ENCODE measurements around the gene FGD6. TPM values are rescaled to one million over a fixed set of nuclear protein-coding genes. Genes with fewer than 3 reads are reported as not detected.
A peak's percentile ranks its signal among the peaks of the same experiment; 100 is the strongest.

Gene FGD6
- total RNA-seq, 1 experiment from 2014 or later, result 14.3 TPM

- CTCF ChIA-PET, result no interaction called here
- H3K9ac ChIP-seq (ENCODE audit: low read length), result no peak overlapping the region
- H3F3A ChIP-seq (ENCODE audit: low read length, unreplicated experiment), result no peaks in the 10 kb centered on the region
- H3K79me2 ChIP-seq (ENCODE audit: low read length), result 0 out of 2 replicates have a peak, but pooled peaks cover 8% of the 10 kb centered on the region
- H3K9me2 ChIP-seq (replicated peaks; ENCODE audit: low read length), result no peaks in the 10 kb centered on the region
- BruUV-seq (replicated peaks), result no TSS peak
- H3K4me2 ChIP-seq (ENCODE audit: low read length), result no peak overlapping the region
- POLR2A ChIA-PET (ENCODE audit: unreplicated experiment), result no interaction called here
- no peaks in the 10 kb centered on the region for H3K9me3 ChIP-seq (ENCODE audit: low read length)
- no peaks in the 10 kb centered on the region for H3K36me3 ChIP-seq (ENCODE audit: low read depth, low read length)
- H3K4me3 ChIP-seq (ENCODE audit: low read length), result no peak overlapping the region
- H2AFZ ChIP-seq (ENCODE audit: low read length), result no peak overlapping the region
- no peak for DNase-seq
- H3K27me3 ChIP-seq (ENCODE audit: low read length), result no peaks in the 10 kb centered on the region
- intact Hi-C loops (cut with micrococcal nuclease), result no loop called here
- no peak for ATAC-seq
- no peak for TF ChIP-seq CTCF (conservative IDR thresholded peaks at IDR 0.05; ENCODE audit: low read depth, low read length)
- no peak for TF ChIP-seq EZH2phosphoT487 (IDR thresholded peaks at IDR 0.05; ENCODE audit: borderline replicate concordance, low read length)
- no peak for TF ChIP-seq EZH2 (IDR thresholded peaks at IDR 0.05; ENCODE audit: low read length, unreplicated experiment)
- H3K27ac ChIP-seq (ENCODE audit: low read length), result no peak overlapping the region
- H4K20me1 ChIP-seq (ENCODE audit: low read length), result no peaks in the 10 kb centered on the region
- peaks cover 9% of the 10 kb centered on the region for H3K4me1 ChIP-seq (ENCODE audit: insufficient read depth, low read length)
Observed at GRCh38 chr12:95185072-95185471, 32.2 kb downstream of the FGD6 start.

GRCh38 chr12:95184121-95184520 is 33.1 kb downstream of the FGD6 start:
- TF ChIP-seq EZH2 (IDR thresholded peaks at IDR 0.05; ENCODE audit: low read length, unreplicated experiment), result no peak
- no peak for TF ChIP-seq EZH2phosphoT487 (IDR thresholded peaks at IDR 0.05; ENCODE audit: borderline replicate concordance, low read length)
- no peaks in the 10 kb centered on the region for H3K9me2 ChIP-seq (replicated peaks; ENCODE audit: low read length)
- CTCF ChIA-PET, result no interaction called here
- H3K9ac ChIP-seq (ENCODE audit: low read length), result no peak overlapping the region
- no peaks in the 10 kb centered on the region for H4K20me1 ChIP-seq (ENCODE audit: low read length)
- no peaks in the 10 kb centered on the region for H3F3A ChIP-seq (ENCODE audit: low read length, unreplicated experiment)
- no TSS peak for BruUV-seq (replicated peaks)
- no peak overlapping the region for H3K27ac ChIP-seq (ENCODE audit: low read length)
- POLR2A ChIA-PET (ENCODE audit: unreplicated experiment), result no interaction called here
- H3K36me3 ChIP-seq (ENCODE audit: low read depth, low read length), result no peaks in the 10 kb centered on the region
- intact Hi-C loops (cut with micrococcal nuclease), result no loop called here
- no peak overlapping the region for H2AFZ ChIP-seq (ENCODE audit: low read length)
- ATAC-seq (no peak), DNase-seq (no peak)
- no peak overlapping the region for H3K4me2 ChIP-seq (ENCODE audit: low read length)
- H3K4me3 ChIP-seq (ENCODE audit: low read length), result no peak overlapping the region
- H3K4me1 ChIP-seq (ENCODE audit: insufficient read depth, low read length), result peaks cover 11% of the 10 kb centered on the region
- no peaks in the 10 kb centered on the region for H3K27me3 ChIP-seq (ENCODE audit: low read length)
- H3K9me3 ChIP-seq (ENCODE audit: low read length), result no peaks in the 10 kb centered on the region
- H3K79me2 ChIP-seq (ENCODE audit: low read length), result 0 out of 2 replicates have a peak, but pooled peaks cover 8% of the 10 kb centered on the region

GRCh38 chr12:95182868-95183415 is 34.3 kb downstream of the FGD6 start:
- no peak overlapping the region for H3K4me2 ChIP-seq (ENCODE audit: low read length)
- ChIA-PET POLR2A (ENCODE audit: unreplicated experiment) (no interaction called here), CTCF (no interaction called here)
- ATAC-seq, result peak; percentile 65
- no peak overlapping the region for H3K9ac ChIP-seq (ENCODE audit: low read length)
- no TSS peak for BruUV-seq (replicated peaks)
- H3K79me2 ChIP-seq (ENCODE audit: low read length), result 0 out of 2 replicates have a peak, but pooled peaks cover 5% of the 10 kb centered on the region
- no peaks in the 10 kb centered on the region for H4K20me1 ChIP-seq (ENCODE audit: low read length)
- H3K36me3 ChIP-seq (ENCODE audit: low read depth, low read length), result no peaks in the 10 kb centered on the region
- TF ChIP-seq CTCF (conservative IDR thresholded peaks at IDR 0.05; ENCODE audit: low read depth, low read length) (no peak), EZH2phosphoT487 (IDR thresholded peaks at IDR 0.05; ENCODE audit: borderline replicate concordance, low read length) (no peak), EZH2 (IDR thresholded peaks at IDR 0.05; ENCODE audit: low read length, unreplicated experiment) (no peak)
- no peaks in the 10 kb centered on the region for H3K9me2 ChIP-seq (replicated peaks; ENCODE audit: low read length)
- H3K4me1 ChIP-seq (ENCODE audit: insufficient read depth, low read length), result peaks cover 21% of the 10 kb centered on the region
- no peaks in the 10 kb centered on the region for H3K27me3 ChIP-seq (ENCODE audit: low read length)
- no peak overlapping the region for H3K4me3 ChIP-seq (ENCODE audit: low read length)
- intact Hi-C loops (cut with micrococcal nuclease), result no loop called here
- H3K27ac ChIP-seq (ENCODE audit: low read length), result peak overlapping the region; percentile 63
- no peaks in the 10 kb centered on the region for H3F3A ChIP-seq (ENCODE audit: low read length, unreplicated experiment)
- DNase-seq, result peak; percentile 72
- H2AFZ ChIP-seq (ENCODE audit: low read length), result no peak overlapping the region
- H3K9me3 ChIP-seq (ENCODE audit: low read length), result no peaks in the 10 kb centered on the region
